Small intestine (tissue), 7 donors: ENCODE results near the gene KCNQ1OT1. TPM values are rescaled to one million over a fixed set of nuclear protein-coding genes. Genes with fewer than 3 reads are reported as not detected.

Experiments used
- DNase-seq, 2 donors: peaks; one replicate each; pipeline versions ENCODE4 v3.0.0 to v3.0.0-alpha.2; 2013
- FAIRE-seq: peaks from 2 replicates; lab custom pipeline; 2012; peaks lifted over from hg19 to GRCh38; lab: Jason Lieb, UNC
- H3K27ac ChIP-seq, 3 donors: one replicate each; pipeline ENCODE4 v1.5.1; 2013; ENCODE audit warnings: low read length in 2 of 3, mild to moderate bottlenecking in 2 of 3, control low read depth in 1 of 3, inconsistent platforms in 1 of 3, low read depth in 1 of 3, moderate library complexity in 1 of 3
- H3K27me3 ChIP-seq, 3 donors: one replicate each; pipeline ENCODE4 v1.6.1; 2013; ENCODE audit warnings: low read length in 3 of 3, inconsistent platforms in 1 of 3; ENCODE audit not compliant: control insufficient read depth in 3 of 3, insufficient read depth in 3 of 3
- H3K36me3 ChIP-seq, 3 donors: one replicate each; pipeline ENCODE4 v1.6.1; 2013; ENCODE audit warnings: low read length in 3 of 3, inconsistent platforms in 1 of 3, low read depth in 1 of 3, mild to moderate bottlenecking in 1 of 3, moderate library complexity in 1 of 3; ENCODE audit not compliant: control insufficient read depth in 3 of 3, insufficient read depth in 2 of 3
- H3K4me1 ChIP-seq, 3 donors: one replicate each; pipeline ENCODE4 v1.6.1; 2013; ENCODE audit warnings: low read length in 2 of 3, inconsistent platforms in 1 of 3, low read depth in 1 of 3, mild to moderate bottlenecking in 1 of 3, moderate library complexity in 1 of 3; ENCODE audit not compliant: control insufficient read depth in 3 of 3, insufficient read depth in 2 of 3
- H3K4me3 ChIP-seq, 3 donors: one replicate each; pipeline ENCODE4 v1.5.1; 2013; ENCODE audit warnings: low read length in 3 of 3, control low read depth in 1 of 3, inconsistent platforms in 1 of 3, low read depth in 1 of 3, mild to moderate bottlenecking in 1 of 3, moderate library complexity in 1 of 3
- H3K9me3 ChIP-seq, 2 donors: one replicate each; pipeline ENCODE4 v1.6.1; 2013; ENCODE audit warnings: low read depth in 1 of 2, low read length in 1 of 2; ENCODE audit not compliant: control insufficient read depth in 2 of 2, insufficient read depth in 1 of 2
- WGBS, 3 donors: extraction: QIAGEN DNeasy Blood & Tissue Kit; methylation state at CpG; one replicate each; pipeline ENCODE4 v1.1.7; 2013; 5-methylcytosine and 5-hydroxymethylcytosine counted together
- polyA plus RNA-seq, 4 donors: library from polyadenylated mRNA; stranded (reverse) in 3 of 4; unstranded in 1 of 4; fragments of 200-250 nt in 3 of 4; fragments of 120-200 nt in 1 of 4; gene quantifications; one replicate each; pipeline versions ENCODE4 v1.2.1 to v1.2.3, GENCODE V29; 2013
- donor health status: healthy with polysubstance abuse.
- donor health status: control.
- donor health status: control.
- donor health status: Bipolar disorder and iron deficiency.
- donor health status: healthy.

Gene KCNQ1OT1
- polyA plus RNA-seq, 4 donors: under 0.01 to 2.3 (median 0.11) TPM

- H3K4me1 ChIP-seq: no peaks in the 10 kb centered on the region
- peaks cover 0 to 53% (median 0%) of the 10 kb centered on the region in 3 donors for H3K36me3 ChIP-seq
- H3K27ac ChIP-seq: no peak overlapping the region
- H3K4me3 ChIP-seq: no peak overlapping the region
- 85 to 91% (median 86%) methylated on average over 18 of the region's 18 CpGs for WGBS, 3 donors
- no peak for DNase-seq
- H3K27me3 ChIP-seq: peaks cover 0 to 2% (median 0%) of the 10 kb centered on the region in 3 donors
- FAIRE-seq: no peak
- H3K9me3 ChIP-seq: no peaks in the 10 kb centered on the region
These were observed 113.6 kb downstream of the KCNQ1OT1 start for GRCh38 chr11:2586087-2586792.

GRCh38 chr11:2585566-2586086 lies 114.2 kb downstream of the KCNQ1OT1 start:
- no peak overlapping the region for H3K4me3 ChIP-seq
- H3K27me3 ChIP-seq: peaks cover 0 to 2% (median 0%) of the 10 kb centered on the region in 3 donors
- no peaks in the 10 kb centered on the region for H3K4me1 ChIP-seq
- H3K27ac ChIP-seq: no peak overlapping the region
- H3K36me3 ChIP-seq: peaks cover 0 to 47% (median 0%) of the 10 kb centered on the region in 3 donors
- H3K9me3 ChIP-seq: no peaks in the 10 kb centered on the region
- no peak for DNase-seq
- FAIRE-seq: no peak
- 93 to 98% (median 94%) methylated on average over 5 to 6 of the region's 6 CpGs for WGBS, 3 donors

GRCh38 chr11:2584812-2585565 lies 114.8 kb downstream of the KCNQ1OT1 start:
- H3K4me3 ChIP-seq: no peak overlapping the region
- H3K36me3 ChIP-seq: peaks cover 0 to 41% (median 0%) of the 10 kb centered on the region in 3 donors
- DNase-seq: no peak
- FAIRE-seq: no peak
- H3K27ac ChIP-seq: no peak overlapping the region
- no peaks in the 10 kb centered on the region for H3K4me1 ChIP-seq
- no peaks in the 10 kb centered on the region for H3K27me3 ChIP-seq
- H3K9me3 ChIP-seq: no peaks in the 10 kb centered on the region
- WGBS, 3 donors: 92% methylated on average over 17 to 18 of the region's 18 CpGs

GRCh38 chr11:2584434-2584811 lies 115.4 kb downstream of the KCNQ1OT1 start:
- WGBS, 3 donors: 67 to 94% (median 92%) methylated on average over 4 of the region's 4 CpGs
- H3K4me1 ChIP-seq: no peaks in the 10 kb centered on the region
- no peak overlapping the region for H3K27ac ChIP-seq
- H3K9me3 ChIP-seq: no peaks in the 10 kb centered on the region
- H3K27me3 ChIP-seq: no peaks in the 10 kb centered on the region
- no peak for DNase-seq
- no peak overlapping the region for H3K4me3 ChIP-seq
- H3K36me3 ChIP-seq: peaks cover 0 to 36% (median 0%) of the 10 kb centered on the region in 3 donors
- FAIRE-seq: no peak

GRCh38 chr11:2583605-2583958 lies 116.2 kb downstream of the KCNQ1OT1 start:
- FAIRE-seq (no peak), DNase-seq (no peak)
- Histone ChIP-seq H3K4me3 (no peak overlapping the region), H3K27me3 (no peaks in the 10 kb centered on the region), H3K4me1 (peaks cover 0 to 4% (median 0%) of the 10 kb centered on the region in 3 donors), H3K27ac (no peak overlapping the region), H3K36me3 (peaks cover 0 to 28% (median 0%) of the 10 kb centered on the region in 3 donors), H3K9me3 (no peaks in the 10 kb centered on the region)
- WGBS, 3 donors: 90 to 94% (median 91%) methylated on average over 6 of the region's 6 CpGs

GRCh38 chr11:2582946-2583604 lies 116.7 kb downstream of the KCNQ1OT1 start:
- Histone ChIP-seq H3K4me3 (no peak overlapping the region), H3K4me1 (peaks cover 0 to 9% (median 0%) of the 10 kb centered on the region in 3 donors), H3K27me3 (no peaks in the 10 kb centered on the region), H3K9me3 (no peaks in the 10 kb centered on the region), H3K36me3 (peaks cover 0 to 24% (median 0%) of the 10 kb centered on the region in 3 donors), H3K27ac (no peak overlapping the region)
- FAIRE-seq (no peak), DNase-seq (no peak)
- WGBS, 3 donors: 82 to 91% (median 84%) methylated on average over 33 of the region's 33 CpGs

- H3K27ac ChIP-seq: no peak overlapping the region
- no peak for FAIRE-seq
- no peak overlapping the region for H3K4me3 ChIP-seq
- 79 to 94% (median 83%) methylated on average over 12 of the region's 12 CpGs for WGBS, 3 donors
- H3K9me3 ChIP-seq: no peaks in the 10 kb centered on the region
- peaks cover 0 to 15% (median 0%) of the 10 kb centered on the region in 3 donors for H3K4me1 ChIP-seq
- DNase-seq: no peak
- peaks cover 0 to 19% (median 0%) of the 10 kb centered on the region in 3 donors for H3K36me3 ChIP-seq
- H3K27me3 ChIP-seq: no peaks in the 10 kb centered on the region
These were observed 117.3 kb downstream of the KCNQ1OT1 start for GRCh38 chr11:2582351-2582945.

GRCh38 chr11:2581931-2582350 lies 117.9 kb downstream of the KCNQ1OT1 start:
- Histone ChIP-seq H3K27me3 (no peaks in the 10 kb centered on the region), H3K36me3 (peaks cover 0 to 23% (median 0%) of the 10 kb centered on the region in 3 donors), H3K27ac (no peak overlapping the region), H3K4me3 (no peak overlapping the region), H3K4me1 (peaks cover 0 to 20% (median 0%) of the 10 kb centered on the region in 3 donors), H3K9me3 (no peaks in the 10 kb centered on the region)
- no peak for FAIRE-seq
- whole genome bisulfite sequencing, 3 donors: 92 to 94% (median 93%) methylated on average over 21 to 23 of the region's 23 CpGs
- no peak for DNase-seq
